Measurements from ENCODE around the gene RBM47.
"Not testable (repeated sequence)": the region's sequence is repeated elsewhere in the genome, so short reads cannot be mapped to it uniquely, and the experiment has no call there.

RBM47 gene

GRCh38 chr4:40562208-40562607, 67.5 kb downstream of the RBM47 start:
- DNase-seq (ENCODE audit: low read depth, low spot score): no peak

GRCh38 chr4:40561543-40562177, 68.0 kb downstream of the RBM47 start:
- not testable (repeated sequence) for DNase-seq (ENCODE audit: low read depth, low spot score)

- no peak for DNase-seq (ENCODE audit: low read depth, low spot score)
Measured at GRCh38 chr4:40559585-40560465, 69.8 kb downstream of the RBM47 start.

- no peak for DNase-seq (ENCODE audit: low read depth, low spot score)
Measured at GRCh38 chr4:40557736-40558135, 71.9 kb downstream of the RBM47 start.

- DNase-seq (ENCODE audit: low read depth, low spot score): no peak
Measured at GRCh38 chr4:40555176-40555900, 74.3 kb downstream of the RBM47 start.

GRCh38 chr4:40554641-40555040, 75.0 kb downstream of the RBM47 start:
- not testable (repeated sequence) for DNase-seq (ENCODE audit: low read depth, low spot score)

- no peak for DNase-seq (ENCODE audit: low read depth, low spot score)
Measured at GRCh38 chr4:40553995-40554394, 75.7 kb downstream of the RBM47 start.

GRCh38 chr4:40552536-40552935, 77.1 kb downstream of the RBM47 start:
- DNase-seq (ENCODE audit: low read depth, low spot score): no peak

GRCh38 chr4:40551568-40552136, 78.0 kb downstream of the RBM47 start:
- DNase-seq (ENCODE audit: low read depth, low spot score): not testable (repeated sequence)

- DNase-seq (ENCODE audit: low read depth, low spot score): no peak
Measured at GRCh38 chr4:40550948-40551462, 78.7 kb downstream of the RBM47 start.

- no peak for DNase-seq (ENCODE audit: low read depth, low spot score)
Measured at GRCh38 chr4:40550196-40550595, 79.5 kb downstream of the RBM47 start.

GRCh38 chr4:40548256-40548655, 81.4 kb downstream of the RBM47 start:
- no peak for DNase-seq (ENCODE audit: low read depth, low spot score)

- DNase-seq (ENCODE audit: low read depth, low spot score): no peak
Measured at GRCh38 chr4:40547789-40548132, 81.9 kb downstream of the RBM47 start.

GRCh38 chr4:40546969-40547788, 82.5 kb downstream of the RBM47 start:
- no peak for DNase-seq (ENCODE audit: low read depth, low spot score)

- DNase-seq (ENCODE audit: low read depth, low spot score): no peak
Measured at GRCh38 chr4:40546506-40546905, 83.2 kb downstream of the RBM47 start.

- DNase-seq (ENCODE audit: low read depth, low spot score): not testable (repeated sequence)
Measured at GRCh38 chr4:40545487-40545886, 84.2 kb downstream of the RBM47 start.

- no peak for DNase-seq (ENCODE audit: low read depth, low spot score)
Measured at GRCh38 chr4:40544221-40544620, 85.4 kb downstream of the RBM47 start.

- no peak for DNase-seq (ENCODE audit: low read depth, low spot score)
Measured at GRCh38 chr4:40540800-40541199, 88.9 kb downstream of the RBM47 start.

GRCh38 chr4:40536032-40536431, 93.6 kb downstream of the RBM47 start:
- DNase-seq (ENCODE audit: low read depth, low spot score): no peak

GRCh38 chr4:40531636-40532023, 98.0 kb downstream of the RBM47 start:
- no peak for DNase-seq (ENCODE audit: low read depth, low spot score)
